ENCODE measurements around the gene SLC66A2.

The SLC66A2 gene

DNA sequence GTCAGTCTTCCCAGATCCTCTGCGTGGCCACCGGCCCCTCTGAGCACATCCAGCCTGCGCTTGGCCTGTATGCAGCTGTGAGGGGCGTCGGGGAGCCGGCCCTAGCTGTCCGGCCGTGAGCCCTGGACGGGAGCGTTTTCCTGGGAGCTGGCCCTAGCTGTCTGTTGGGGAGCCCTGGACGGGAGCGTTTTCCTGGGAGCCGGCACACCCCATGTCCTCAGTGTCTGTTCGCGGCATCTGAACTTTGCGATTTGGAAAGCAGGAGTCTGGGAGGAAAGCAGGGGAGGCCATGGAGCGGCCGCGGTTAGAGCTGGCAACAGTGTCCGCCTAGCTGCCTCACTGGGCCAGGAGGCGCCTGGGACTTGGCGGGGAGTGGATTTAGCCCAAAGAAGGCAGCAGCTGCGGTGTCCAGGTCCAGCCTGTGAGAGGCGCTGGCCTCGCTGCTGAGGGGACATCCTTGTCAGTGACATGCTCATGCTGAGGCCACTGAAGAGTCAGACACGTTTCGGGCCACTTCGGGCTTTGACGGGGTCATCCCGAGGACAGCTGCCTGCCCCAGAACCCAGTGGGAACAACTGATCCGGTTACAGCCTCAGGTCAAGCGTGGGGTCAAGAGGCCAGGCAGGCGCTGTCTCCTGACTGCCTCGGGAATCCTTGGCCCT lies 77.9 kb downstream of the SLC66A2 start:
- TF ChIP-seq, protein P1, sequence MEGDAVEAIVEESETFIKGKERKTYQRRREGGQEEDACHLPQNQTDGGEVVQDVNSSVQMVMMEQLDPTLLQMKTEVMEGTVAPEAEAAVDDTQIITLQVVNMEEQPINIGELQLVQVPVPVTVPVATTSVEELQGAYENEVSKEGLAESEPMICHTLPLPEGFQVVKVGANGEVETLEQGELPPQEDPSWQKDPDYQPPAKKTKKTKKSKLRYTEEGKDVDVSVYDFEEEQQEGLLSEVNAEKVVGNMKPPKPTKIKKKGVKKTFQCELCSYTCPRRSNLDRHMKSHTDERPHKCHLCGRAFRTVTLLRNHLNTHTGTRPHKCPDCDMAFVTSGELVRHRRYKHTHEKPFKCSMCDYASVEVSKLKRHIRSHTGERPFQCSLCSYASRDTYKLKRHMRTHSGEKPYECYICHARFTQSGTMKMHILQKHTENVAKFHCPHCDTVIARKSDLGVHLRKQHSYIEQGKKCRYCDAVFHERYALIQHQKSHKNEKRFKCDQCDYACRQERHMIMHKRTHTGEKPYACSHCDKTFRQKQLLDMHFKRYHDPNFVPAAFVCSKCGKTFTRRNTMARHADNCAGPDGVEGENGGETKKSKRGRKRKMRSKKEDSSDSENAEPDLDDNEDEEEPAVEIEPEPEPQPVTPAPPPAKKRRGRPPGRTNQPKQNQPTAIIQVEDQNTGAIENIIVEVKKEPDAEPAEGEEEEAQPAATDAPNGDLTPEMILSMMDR (conservative IDR thresholded peaks at IDR 0.05; ENCODE audit: low read depth) = no peak
- no peak for DNase-seq (ENCODE audit: low spot score)
- POLR2A ChIA-PET (ENCODE audit: low non-redundant PET) = no interaction called here
- no peak overlapping the region for H3K27ac ChIP-seq
- CTCF ChIA-PET = interaction anchor here (0.6 kb wide), 1 partner anchor 24 kb away, joined by 3 read pairs; no protein-coding TSS in a partner anchor

DNA sequence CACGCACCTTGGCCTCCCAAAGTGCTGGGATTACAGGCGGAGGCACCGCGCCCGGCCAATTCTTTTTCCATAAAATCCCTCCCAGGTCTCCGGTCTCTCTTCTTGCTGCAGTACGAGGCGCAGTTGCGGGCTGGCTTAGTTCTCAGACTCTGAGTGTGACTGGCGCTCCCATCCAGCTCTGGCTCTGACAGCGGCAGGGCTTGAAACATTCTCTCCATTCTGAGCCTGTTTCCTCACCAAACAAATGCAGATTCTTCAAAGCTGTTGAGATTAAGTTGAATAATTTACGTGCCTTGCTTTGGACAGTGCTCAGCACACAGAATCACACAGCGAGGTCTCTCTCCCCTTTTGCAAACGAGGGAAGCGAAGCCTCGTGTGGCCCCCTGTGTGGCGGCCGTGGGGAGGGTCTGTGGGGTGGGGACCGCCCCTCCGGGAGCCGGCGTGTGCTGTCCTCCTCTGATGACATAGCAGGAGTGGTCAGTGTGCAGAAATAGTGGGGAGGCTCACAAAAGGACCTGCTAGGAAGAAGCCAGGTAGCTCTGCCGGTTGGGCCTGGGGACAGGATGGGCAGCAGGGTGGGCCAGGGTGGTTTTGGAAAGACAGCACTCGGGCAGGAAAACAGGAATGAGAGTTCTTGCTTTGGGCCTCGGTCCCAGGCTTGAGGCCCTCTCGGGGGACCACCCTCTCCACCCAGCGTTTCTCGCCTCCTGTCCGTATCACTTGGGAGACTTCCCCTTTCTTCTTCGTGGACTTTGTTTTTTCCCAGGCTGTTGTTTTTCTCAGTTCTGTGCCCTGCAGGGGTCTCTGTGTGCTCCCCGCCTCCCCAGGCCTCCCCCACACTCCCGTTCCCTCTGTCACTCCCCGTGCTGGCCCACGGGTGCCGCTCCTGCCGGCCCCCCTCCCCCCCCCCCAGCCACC lies 78.7 kb downstream of the SLC66A2 start:
- POLR2A ChIA-PET (ENCODE audit: low non-redundant PET) = no interaction called here
- no peak for DNase-seq (ENCODE audit: low spot score)

DNA sequence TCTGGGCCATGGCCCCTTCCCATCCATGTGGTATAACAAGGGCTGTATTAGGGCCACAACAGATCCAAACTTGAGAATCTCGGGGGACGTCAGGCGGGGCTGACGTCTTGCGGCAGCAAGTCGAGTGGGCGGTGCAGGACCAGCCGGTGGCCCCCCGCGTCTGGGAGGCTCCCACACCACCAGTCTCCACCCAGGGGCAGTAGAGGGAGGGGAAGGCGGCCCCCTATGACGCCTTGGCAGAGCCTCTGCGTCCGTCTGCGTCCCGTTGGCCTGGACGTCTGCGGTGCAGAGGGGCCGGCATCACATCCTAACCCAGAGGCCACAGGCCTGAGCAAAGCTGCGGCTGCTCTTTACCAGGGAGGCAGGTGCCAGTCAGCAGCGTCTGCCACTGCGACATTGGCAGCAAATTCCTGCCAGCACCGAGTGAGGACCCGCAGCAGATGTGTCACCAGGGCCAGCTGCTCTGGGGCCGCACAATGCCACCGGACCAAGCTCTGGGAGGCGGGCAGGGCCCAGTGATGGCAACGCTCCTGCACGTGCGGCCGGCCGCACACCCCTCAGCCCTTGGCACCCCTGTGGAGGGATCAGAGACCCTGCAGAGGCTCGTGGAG lies 79.9 kb downstream of the SLC66A2 start:
- H3K27ac ChIP-seq = no peak overlapping the region
- TF ChIP-seq, protein P1 (conservative IDR thresholded peaks at IDR 0.05; ENCODE audit: low read depth) = no peak
- no peak for DNase-seq (ENCODE audit: low spot score)
- ChIA-PET POLR2A (ENCODE audit: low non-redundant PET) (no interaction called here), CTCF (no interaction called here)

More for the DNA sequence above, 78.7 kb downstream of the SLC66A2 start:
- CTCF ChIA-PET = no interaction called here
- H3K27ac ChIP-seq = no peak overlapping the region
- TF ChIP-seq, protein P1 (conservative IDR thresholded peaks at IDR 0.05; ENCODE audit: low read depth) = no peak

DNA sequence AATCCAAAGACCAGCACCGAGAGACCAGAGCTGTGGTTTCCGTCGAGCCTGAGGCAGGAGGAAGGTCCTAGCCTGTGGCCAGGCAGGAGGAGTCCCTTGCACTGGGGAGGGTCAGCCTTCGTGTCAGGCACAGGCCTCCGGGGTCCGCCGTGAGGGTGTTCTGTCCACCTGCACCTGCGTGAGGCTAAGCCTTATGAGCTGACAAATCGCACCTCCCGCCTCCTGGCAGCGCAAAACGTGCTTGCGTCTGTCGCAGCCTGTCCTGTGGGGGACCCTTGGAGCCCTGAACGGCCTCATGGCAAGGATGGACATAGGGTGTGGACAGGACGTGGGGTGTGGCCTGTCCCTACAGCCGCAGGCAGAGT lies 80.4 kb downstream of the SLC66A2 start:
- no peak overlapping the region for H3K27ac ChIP-seq
- TF ChIP-seq, protein P1 (conservative IDR thresholded peaks at IDR 0.05; ENCODE audit: low read depth) = no peak
- CTCF ChIA-PET = no interaction called here
- POLR2A ChIA-PET (ENCODE audit: low non-redundant PET) = no interaction called here
- DNase-seq (ENCODE audit: low spot score) = no peak

DNA sequence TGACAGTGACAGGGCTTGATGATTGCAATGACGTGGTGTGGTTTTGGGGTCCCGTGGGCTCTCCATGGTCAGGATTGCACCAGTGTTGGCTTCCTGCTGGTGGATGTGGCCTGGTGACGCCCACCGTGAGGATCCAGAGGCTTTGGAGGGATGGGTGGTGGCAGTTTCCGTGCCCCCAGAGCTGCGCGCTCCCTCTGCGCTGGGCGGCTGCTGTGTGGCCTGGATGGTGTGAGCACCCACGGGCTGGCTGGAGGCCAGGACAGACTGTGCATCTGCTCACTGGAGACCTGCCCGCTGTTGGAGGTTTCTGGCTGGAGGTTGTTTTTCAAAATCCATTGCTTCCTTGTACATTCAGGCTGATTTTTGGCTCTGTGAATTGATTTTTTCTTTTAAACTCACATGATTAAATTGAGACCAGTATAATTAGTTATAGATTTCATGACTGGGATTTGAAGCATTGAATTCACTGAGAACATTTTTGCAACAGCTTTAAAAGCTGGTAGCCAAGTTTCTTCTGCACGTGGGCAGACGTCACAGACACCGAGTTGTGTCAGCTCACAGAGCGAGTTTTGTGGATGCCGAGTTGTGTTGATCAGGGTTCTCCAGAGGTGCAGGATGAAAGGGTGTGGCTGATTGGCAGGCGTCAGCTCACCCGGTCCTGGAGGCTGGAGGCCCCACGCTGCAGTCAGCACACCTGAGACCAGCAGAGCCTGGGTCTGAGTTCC lies 81.0 kb downstream of the SLC66A2 start:
- H3K27ac ChIP-seq = no peak overlapping the region
- CTCF ChIA-PET = no interaction called here
- POLR2A ChIA-PET (ENCODE audit: low non-redundant PET) = no interaction called here
- TF ChIP-seq, protein P1 (conservative IDR thresholded peaks at IDR 0.05; ENCODE audit: low read depth) = no peak
- no peak for DNase-seq (ENCODE audit: low spot score)
